ENCODE results near the gene MMP1.

The MMP1 gene

GRCh38 chr11:102837156-102837555, 39.2 kb upstream of the MMP1 start:
- no peak for DNase-seq (ENCODE audit: low read depth)
- no peak for TF ChIP-seq CTCF (conservative IDR thresholded peaks at IDR 0.05; ENCODE audit: control insufficient read depth, insufficient read depth, low read depth, low read length)
- H3K4me3 ChIP-seq (ENCODE audit: control insufficient read depth, low read depth, low read length) = no peak overlapping the region

GRCh38 chr11:102836290-102836875, 38.4 kb upstream of the MMP1 start:
- DNase-seq (ENCODE audit: low read depth) = peak; percentile 74
- no peak overlapping the region for H3K4me3 ChIP-seq (ENCODE audit: control insufficient read depth, low read depth, low read length)
- TF ChIP-seq CTCF (conservative IDR thresholded peaks at IDR 0.05; ENCODE audit: control insufficient read depth, insufficient read depth, low read depth, low read length) = no peak

- TF ChIP-seq CTCF (conservative IDR thresholded peaks at IDR 0.05; ENCODE audit: control insufficient read depth, insufficient read depth, low read depth, low read length) = no peak
- H3K4me3 ChIP-seq (ENCODE audit: control insufficient read depth, low read depth, low read length) = no peak overlapping the region
- no peak for DNase-seq (ENCODE audit: low read depth)
Measured at GRCh38 chr11:102833731-102834130, 35.8 kb upstream of the MMP1 start.

- no peak overlapping the region for H3K4me3 ChIP-seq (ENCODE audit: control insufficient read depth, low read depth, low read length)
- DNase-seq (ENCODE audit: low read depth) = no peak
- TF ChIP-seq CTCF (conservative IDR thresholded peaks at IDR 0.05; ENCODE audit: control insufficient read depth, insufficient read depth, low read depth, low read length) = no peak
Measured at GRCh38 chr11:102832612-102833011, 34.7 kb upstream of the MMP1 start.

GRCh38 chr11:102831489-102832440, 33.8 kb upstream of the MMP1 start:
- DNase-seq (ENCODE audit: low read depth) = peak; percentile 70
- H3K4me3 ChIP-seq (ENCODE audit: control insufficient read depth, low read depth, low read length) = peak overlapping the region; percentile 54
- TF ChIP-seq CTCF (conservative IDR thresholded peaks at IDR 0.05; ENCODE audit: control insufficient read depth, insufficient read depth, low read depth, low read length) = peak; percentile 72

- H3K4me3 ChIP-seq (ENCODE audit: control insufficient read depth, low read depth, low read length) = no peak overlapping the region
- no peak for TF ChIP-seq CTCF (conservative IDR thresholded peaks at IDR 0.05; ENCODE audit: control insufficient read depth, insufficient read depth, low read depth, low read length)
- DNase-seq (ENCODE audit: low read depth) = no peak
Measured at GRCh38 chr11:102831128-102831488, 33.1 kb upstream of the MMP1 start.

All from fibroblast of mammary gland (primary cell).